Globus pallidus (tissue), 1 donor: ENCODE data around the gene PRRG3.

Source experiments
- DNase-seq: peaks from one replicate; pipeline ENCODE4 v3.0.0-alpha.2; 2015; ENCODE audit warnings: low spot score

The PRRG3 gene

GRCh38 chrX:151743651-151744470 is 48.6 kb downstream of the PRRG3 start:
- DNase-seq, result no peak

- DNase-seq, result no peak
These were observed 50.4 kb downstream of the PRRG3 start for GRCh38 chrX:151745651-151746050.

- DNase-seq, result no peak
These were observed 51.2 kb downstream of the PRRG3 start for GRCh38 chrX:151746502-151746901.

GRCh38 chrX:151750511-151750910 is 55.3 kb downstream of the PRRG3 start:
- no peak for DNase-seq

GRCh38 chrX:151752847-151753246 is 57.6 kb downstream of the PRRG3 start:
- no peak for DNase-seq

GRCh38 chrX:151753313-151754046 is 58.2 kb downstream of the PRRG3 start:
- peak; percentile 26 for DNase-seq

GRCh38 chrX:151754047-151754429 is 58.8 kb downstream of the PRRG3 start:
- no peak for DNase-seq

GRCh38 chrX:151754641-151755215 is 59.5 kb downstream of the PRRG3 start:
- DNase-seq, result no peak
